GM12878 (cell line): Measurements from ENCODE around the gene SEMA5B.

Experiments used
- BACH1 ChIP-seq: fragments of 450-650 bp; IDR thresholded peaks from 2 replicates; pipeline ENCODE4 v1.6.1; 2017; ENCODE audit warnings: mild to moderate bottlenecking, borderline replicate concordance
- CHD4 ChIP-seq: fragments of 200-600 bp; sonication (generic); IDR thresholded peaks from 2 replicates; pipeline ENCODE4 v1.6.1; 2016; ENCODE audit warnings: mild to moderate bottlenecking
- CTCF ChIP-seq, 3 experiments: IDR thresholded peaks in 2 of 3; conservative IDR thresholded peaks in 1 of 3; 2 replicates each; pipeline ENCODE4 v1.5.1; 2011; ENCODE audit warnings: low read depth in 3 of 3, low read length in 3 of 3, mild to moderate bottlenecking in 3 of 3, control low read depth in 2 of 3, moderate library complexity in 2 of 3, inconsistent platforms in 1 of 3, mixed read lengths in 1 of 3; ENCODE audit not compliant: control insufficient read depth in 2 of 3, insufficient read depth in 1 of 3; ENCODE audit errors: extremely low read depth in 1 of 3
- MYC ChIP-seq: IDR thresholded peaks from 2 replicates; pipeline ENCODE4 v1.6.1; 2011; ENCODE audit warnings: mild to moderate bottlenecking, low read length, moderate library complexity, inconsistent platforms; ENCODE audit not compliant: insufficient read depth, insufficient replicate concordance, insufficient read length, severe bottlenecking
- RCOR1 ChIP-seq: conservative IDR thresholded peaks from 2 replicates; pipeline ENCODE4 v1.6.1; 2012; ENCODE audit warnings: low read depth, low read length, improper control_type of control experiment
- SMAD1 ChIP-seq: fragments of 450-650 bp; IDR thresholded peaks from 2 replicates; pipeline ENCODE4 v1.6.1; 2018; ENCODE audit warnings: mild to moderate bottlenecking, low read depth; ENCODE audit not compliant: partially characterized antibody
- SPI1 ChIP-seq: IDR thresholded peaks from 2 replicates; pipeline ENCODE4 v1.6.1; 2011; ENCODE audit warnings: low read depth, mild to moderate bottlenecking, low read length, moderate library complexity, borderline replicate concordance; ENCODE audit not compliant: insufficient read depth
- SUZ12 ChIP-seq: fragments of 200-600 bp; sonication (generic); IDR thresholded peaks from one replicate; pipeline ENCODE4 v1.6.1; 2018; ENCODE audit warnings: antibody characterized with exemption, mild to moderate bottlenecking; ENCODE audit not compliant: unreplicated experiment

- TF ChIP-seq BACH1 (no peak), CTCF (IDR thresholded peaks at IDR 0.05 in 2 of 3, conservative IDR thresholded peaks at IDR 0.05 in 1 of 3; ENCODE audit: control insufficient read depth in 2 of 3, extremely low read depth in 1 of 3, insufficient read depth in 1 of 3, low read depth in 3 of 3, low read length in 3 of 3) (no peak), SUZ12 (no peak), SPI1 (no peak), MYC (no peak), RCOR1 (no peak), CHD4 (no peak), SMAD1 (no peak)
Measured at GRCh38 chr3:123076496-123077418, 49.2 kb upstream of the SEMA5B start.
